Endothelial cell of umbilical vein (primary cell): ENCODE data around the gene PHLPP1. TPM values are rescaled to one million over a fixed set of nuclear protein-coding genes. Genes with fewer than 3 reads are reported as not detected.

ENCODE experiments used
- BruUV-seq: library from RNA; stranded (reverse); fragments of 400-500 nt; replicated peaks from 2 replicates; lab custom pipeline; 2021; lab: Mats Ljungman, UMichigan
- CTCF ChIA-PET: fragments of 300-600, 350-600 bp; sonication (Branson Sonifier 250); formaldehyde crosslinking; loops from one replicate; lab custom pipeline; 2021; ENCODE audit warnings: antibody characterized with exemption, inconsistent platforms; lab: Charles Lee
- POLR2A ChIA-PET: fragments of 300-600, 350-600 bp; sonication (Branson Sonifier 250); formaldehyde crosslinking; loops from one replicate; lab custom pipeline; 2021; ENCODE audit warnings: antibody characterized with exemption, inconsistent platforms; lab: Charles Lee
- DNase-seq: peaks from one replicate; pipeline ENCODE4 v3.0.0-alpha.2; 2011; ENCODE audit warnings: low read depth, low spot score
- FAIRE-seq: peaks from 2 replicates; lab custom pipeline; 2011; peaks lifted over from hg19 to GRCh38; lab: Jason Lieb, UNC
- H2AFZ ChIP-seq: 2 replicates; pipeline ENCODE4 v1.6.0; 2012; ENCODE audit warnings: low read depth, low read length, control low read depth, inconsistent platforms
- H3K27ac ChIP-seq: 2 replicates; pipeline ENCODE4 v1.5.1; 2011; ENCODE audit warnings: low read depth, mild to moderate bottlenecking, control low read depth, low read length, moderate library complexity; ENCODE audit not compliant: insufficient read depth
- H3K27me3 ChIP-seq, 2 experiments: 2 replicates each; pipeline versions ENCODE4 v1.6.0 to v1.6.1; 2011; ENCODE audit warnings: low read length in 2 of 2, mixed read lengths in 1 of 2; ENCODE audit not compliant: control insufficient read depth in 2 of 2, insufficient read depth in 2 of 2
- H3K36me3 ChIP-seq, 2 experiments: 2 replicates in 1 of 2; 3 replicates in 1 of 2; pipeline ENCODE4 v1.5.1; 2011; ENCODE audit warnings: low read length in 2 of 2, mild to moderate bottlenecking in 1 of 2, moderate library complexity in 1 of 2; ENCODE audit not compliant: control insufficient read depth in 2 of 2, insufficient read depth in 2 of 2; ENCODE audit errors: extremely low read depth in 1 of 2
- H3K4me1 ChIP-seq: 3 replicates; pipeline ENCODE4 v1.5.1; 2011; ENCODE audit warnings: mild to moderate bottlenecking, low read length; ENCODE audit not compliant: control insufficient read depth, insufficient read depth; ENCODE audit errors: extremely low read depth
- H3K4me2 ChIP-seq: 2 replicates; pipeline ENCODE4 v1.6.1; 2011; ENCODE audit warnings: low read length, control low read depth, mixed read lengths; ENCODE audit not compliant: insufficient read depth
- H3K4me3 ChIP-seq, 3 experiments: fragments of 200-600 bp in 1 of 3; sonication (generic), shearing (Covaris generic) in 1 of 3; replicated peaks in 1 of 3; 2 replicates each; pipeline ENCODE4 v1.5.1; 2011 to 2016; ENCODE audit warnings: control low read depth in 3 of 3, low read length in 3 of 3, mild to moderate bottlenecking in 2 of 3, inconsistent platforms in 1 of 3, low read depth in 1 of 3, moderate library complexity in 1 of 3; ENCODE audit not compliant: insufficient read depth in 1 of 3
- H3K79me2 ChIP-seq: 2 replicates; pipeline ENCODE4 v1.6.0; 2012; ENCODE audit warnings: low read length, inconsistent platforms; ENCODE audit not compliant: control insufficient read depth, insufficient read depth
- H3K9ac ChIP-seq: replicated peaks from 2 replicates; pipeline ENCODE3; 2011; ENCODE audit warnings: low read length, control low read depth; ENCODE audit not compliant: insufficient read depth; ENCODE audit errors: extremely low read depth
- H3K9me1 ChIP-seq: replicated peaks from 3 replicates; pipeline ENCODE4 v1.6.0; 2011; ENCODE audit warnings: mild to moderate bottlenecking, low read length; ENCODE audit not compliant: control insufficient read depth, insufficient read depth; ENCODE audit errors: extremely low read depth
- H3K9me3 ChIP-seq: replicated peaks from 2 replicates; pipeline ENCODE4 v1.5.1; 2012; ENCODE audit warnings: low read length, inconsistent platforms; ENCODE audit not compliant: control insufficient read depth, insufficient read depth
- H4K20me1 ChIP-seq: replicated peaks from 2 replicates; pipeline ENCODE3; 2011; ENCODE audit warnings: mild to moderate bottlenecking, low read length; ENCODE audit not compliant: control insufficient read depth, insufficient read depth; ENCODE audit errors: extremely low read depth
- EZH2 ChIP-seq: IDR thresholded peaks from 2 replicates; pipeline ENCODE4 v1.6.1; 2012; ENCODE audit warnings: borderline replicate concordance, low read depth, mild to moderate bottlenecking, moderate library complexity, low read length, inconsistent platforms; ENCODE audit not compliant: severe bottlenecking
- FOS ChIP-seq: IDR thresholded peaks from 2 replicates; pipeline ENCODE4 v1.6.1; 2011; ENCODE audit warnings: mild to moderate bottlenecking, low read length, moderate library complexity, borderline replicate concordance; ENCODE audit not compliant: insufficient read depth
- GATA2 ChIP-seq: IDR thresholded peaks from 2 replicates; pipeline ENCODE4 v1.7.0; 2011; ENCODE audit warnings: low read depth, mild to moderate bottlenecking, moderate library complexity, mixed read lengths, low read length; ENCODE audit not compliant: insufficient read length, insufficient read depth
- JUN ChIP-seq: IDR thresholded peaks from 2 replicates; pipeline ENCODE4 v1.6.1; 2011; ENCODE audit warnings: borderline replicate concordance, low read depth; ENCODE audit not compliant: insufficient read length, insufficient read depth
- MYC ChIP-seq: IDR thresholded peaks from one replicate; pipeline ENCODE4 v1.6.1; 2011; ENCODE audit warnings: mild to moderate bottlenecking, low read depth, low read length
- POLR2A ChIP-seq: IDR thresholded peaks from 2 replicates; pipeline ENCODE4 v1.6.1; 2012; ENCODE audit warnings: low read depth, mild to moderate bottlenecking, control low read depth, low read length
- POLR2AphosphoS5 ChIP-seq: IDR thresholded peaks from 2 replicates; pipeline ENCODE4 v1.6.1; 2012; ENCODE audit warnings: low read depth, mild to moderate bottlenecking, control low read depth, low read length, moderate library complexity; ENCODE audit not compliant: insufficient read depth
- dilution Hi-C: fragments of 300-500 bp; cut with MboI; formaldehyde crosslinking; loops from one replicate; pipeline ENCODE4 v1.15.0; 2019; ENCODE audit warnings: low sequenced_read_pairs; ENCODE audit not compliant: extremely low pct_ligation_motif_present
- intact Hi-C: fragments of 100-400 bp; cut with micrococcal nuclease; formaldehyde crosslinking; loops from one replicate; pipeline ENCODE4 v1.10.0; 2022
- polyA plus RNA-seq, 4 experiments: library from polyadenylated mRNA; depleted of rRNA in 3 of 4; stranded (reverse) in 3 of 4; unstranded in 1 of 4; fragments of >200 nt; gene quantifications; 2 replicates each; pipeline versions ENCODE4 v1.2.1 to v1.2.3, GENCODE V29; 2011 to 2012; ENCODE audit warnings: missing spikeins in 1 of 4
- total RNA-seq: library from RNA; stranded (reverse); gene quantifications from 2 replicates; pipeline ENCODE4 v1.2.3, GENCODE V29; 2021
- TF ChIP-seq, protein P1 (sequence below), 2 donors: IDR thresholded peaks; 1 replicate in 1 of 2; 2 replicates in 1 of 2; pipeline ENCODE4 v1.5.1; 2011; ENCODE audit warnings: low read length in 2 of 2, mild to moderate bottlenecking in 2 of 2, moderate library complexity in 2 of 2, control low read depth in 1 of 2, inconsistent platforms in 1 of 2, low read depth in 1 of 2; ENCODE audit not compliant: insufficient read depth in 1 of 2; ENCODE audit errors: extremely low read depth in 1 of 2
- TF ChIP-seq, protein P2 (sequence below): IDR thresholded peaks from 2 replicates; pipeline ENCODE4 v1.6.1; 2011; ENCODE audit not compliant: insufficient read depth, insufficient read length

Gene PHLPP1
- total and polyA plus RNA-seq, 2 donors (not counting 3 experiments of a cell fraction or from before 2014, with no cell fraction given), result 4.0 to 10.8 TPM

DNA sequence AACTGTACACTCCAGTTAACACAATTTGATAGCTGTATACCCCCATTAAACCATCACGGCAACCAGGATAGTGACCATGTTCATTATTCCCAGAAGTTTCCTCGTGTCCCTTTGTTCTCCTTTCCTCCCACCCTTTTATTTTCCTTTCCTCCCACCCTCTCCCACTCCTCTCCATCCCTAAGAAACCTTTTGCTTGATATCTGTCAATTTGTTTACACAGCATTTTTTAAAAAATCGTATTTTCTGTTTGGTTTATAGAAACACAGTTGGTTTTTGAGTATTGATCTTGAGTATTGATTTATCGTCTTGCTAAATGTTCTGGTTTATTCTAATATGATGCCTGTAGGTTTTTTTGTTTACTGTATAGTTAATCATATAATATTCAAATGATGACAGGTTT lies 119.4 kb downstream of the PHLPP1 start:
- H3K79me2 ChIP-seq, result no peaks in the 10 kb centered on the region
- H3K4me3 ChIP-seq, result no peak overlapping the region
- no peaks in the 10 kb centered on the region for H3K27me3 ChIP-seq
- POLR2A ChIA-PET, result no interaction called here
- no peaks in the 10 kb centered on the region for H3K36me3 ChIP-seq
- TF ChIP-seq EZH2, result no peak
- TF ChIP-seq, protein P1, sequence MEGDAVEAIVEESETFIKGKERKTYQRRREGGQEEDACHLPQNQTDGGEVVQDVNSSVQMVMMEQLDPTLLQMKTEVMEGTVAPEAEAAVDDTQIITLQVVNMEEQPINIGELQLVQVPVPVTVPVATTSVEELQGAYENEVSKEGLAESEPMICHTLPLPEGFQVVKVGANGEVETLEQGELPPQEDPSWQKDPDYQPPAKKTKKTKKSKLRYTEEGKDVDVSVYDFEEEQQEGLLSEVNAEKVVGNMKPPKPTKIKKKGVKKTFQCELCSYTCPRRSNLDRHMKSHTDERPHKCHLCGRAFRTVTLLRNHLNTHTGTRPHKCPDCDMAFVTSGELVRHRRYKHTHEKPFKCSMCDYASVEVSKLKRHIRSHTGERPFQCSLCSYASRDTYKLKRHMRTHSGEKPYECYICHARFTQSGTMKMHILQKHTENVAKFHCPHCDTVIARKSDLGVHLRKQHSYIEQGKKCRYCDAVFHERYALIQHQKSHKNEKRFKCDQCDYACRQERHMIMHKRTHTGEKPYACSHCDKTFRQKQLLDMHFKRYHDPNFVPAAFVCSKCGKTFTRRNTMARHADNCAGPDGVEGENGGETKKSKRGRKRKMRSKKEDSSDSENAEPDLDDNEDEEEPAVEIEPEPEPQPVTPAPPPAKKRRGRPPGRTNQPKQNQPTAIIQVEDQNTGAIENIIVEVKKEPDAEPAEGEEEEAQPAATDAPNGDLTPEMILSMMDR (IDR thresholded peaks at IDR 0.05; ENCODE audit: extremely low read depth in 1 of 2, insufficient read depth in 1 of 2, low read depth in 1 of 2, low read length in 2 of 2), result no peak
- no peak for TF ChIP-seq JUN
- TF ChIP-seq, protein P2, sequence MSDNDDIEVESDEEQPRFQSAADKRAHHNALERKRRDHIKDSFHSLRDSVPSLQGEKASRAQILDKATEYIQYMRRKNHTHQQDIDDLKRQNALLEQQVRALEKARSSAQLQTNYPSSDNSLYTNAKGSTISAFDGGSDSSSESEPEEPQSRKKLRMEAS, result no peak
- no peak for TF ChIP-seq GATA2
- TF ChIP-seq MYC, result no peak
- TF ChIP-seq FOS, result no peak
- no peak for TF ChIP-seq POLR2AphosphoS5
- no peak for TF ChIP-seq POLR2A
- intact Hi-C loops (no loop called here), dilution Hi-C loops (no loop called here)
- FAIRE-seq, result no peak
- no peak for DNase-seq
- no peaks in the 10 kb centered on the region for H3K9me1 ChIP-seq
- no peak overlapping the region for H2AFZ ChIP-seq
- no peaks in the 10 kb centered on the region for H4K20me1 ChIP-seq
- no peaks in the 10 kb centered on the region for H3K9me3 ChIP-seq
- CTCF ChIA-PET, result no interaction called here
- peaks cover 7% of the 10 kb centered on the region for H3K4me1 ChIP-seq
- no peak overlapping the region for H3K4me2 ChIP-seq
- no TSS peak for BruUV-seq
- H3K9ac ChIP-seq, result no peak overlapping the region
- no peak overlapping the region for H3K27ac ChIP-seq
